Head of caudate nucleus (tissue), 42 donors: ENCODE results near the gene CEACAM1.
A peak's percentile ranks its signal among the peaks of the same experiment; 100 is the strongest.
"Not testable (repeated sequence)": the region's sequence is repeated elsewhere in the genome, so short reads cannot be mapped to it uniquely, and the experiment has no call there.

Experiments used
- DNase-seq, 42 donors: peaks; one replicate each; pipeline versions ENCODE4 v3.0.0 to v3.0.0-alpha.2; 2020 to 2021; ENCODE audit warnings: mixed read lengths in 7 of 42
- intact Hi-C: fragments of 100-400 bp; cut with DNase I; formaldehyde crosslinking; loops from one replicate; pipeline ENCODE4 v1.15.0; 2022

Gene CEACAM1

GRCh38 chr19:42466521-42467182 lies 61.6 kb downstream of the CEACAM1 start:
- peak in 1 of 42 donors; percentile 28 for DNase-seq
- intact Hi-C loops, result no loop called here

DNA sequence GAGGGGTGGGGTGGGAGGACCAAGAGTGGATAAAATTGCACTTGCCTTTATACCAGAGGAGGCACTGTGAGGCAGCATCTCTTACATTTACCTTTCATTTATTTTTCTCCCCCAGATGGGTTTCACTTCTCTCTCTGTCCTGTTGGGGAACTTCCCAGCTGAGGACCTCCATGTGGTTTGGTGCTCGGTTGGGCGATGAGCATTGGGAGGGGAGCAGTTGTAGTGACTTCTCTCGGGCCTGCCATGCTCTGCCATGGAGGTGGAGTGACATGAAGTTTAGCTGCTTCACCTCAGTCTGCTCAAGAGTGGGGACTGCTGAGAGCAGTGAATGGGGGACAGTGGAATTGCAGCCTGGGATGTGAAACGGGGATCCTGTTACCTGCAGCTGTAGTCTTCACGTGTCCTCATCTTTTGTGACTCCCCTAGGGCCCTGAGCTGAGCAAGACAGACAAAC lies 62.4 kb downstream of the CEACAM1 start:
- intact Hi-C loops, result no loop called here
- peak in 3 of 42 donors; percentile 14 to 34 (median 22) for DNase-seq

DNA sequence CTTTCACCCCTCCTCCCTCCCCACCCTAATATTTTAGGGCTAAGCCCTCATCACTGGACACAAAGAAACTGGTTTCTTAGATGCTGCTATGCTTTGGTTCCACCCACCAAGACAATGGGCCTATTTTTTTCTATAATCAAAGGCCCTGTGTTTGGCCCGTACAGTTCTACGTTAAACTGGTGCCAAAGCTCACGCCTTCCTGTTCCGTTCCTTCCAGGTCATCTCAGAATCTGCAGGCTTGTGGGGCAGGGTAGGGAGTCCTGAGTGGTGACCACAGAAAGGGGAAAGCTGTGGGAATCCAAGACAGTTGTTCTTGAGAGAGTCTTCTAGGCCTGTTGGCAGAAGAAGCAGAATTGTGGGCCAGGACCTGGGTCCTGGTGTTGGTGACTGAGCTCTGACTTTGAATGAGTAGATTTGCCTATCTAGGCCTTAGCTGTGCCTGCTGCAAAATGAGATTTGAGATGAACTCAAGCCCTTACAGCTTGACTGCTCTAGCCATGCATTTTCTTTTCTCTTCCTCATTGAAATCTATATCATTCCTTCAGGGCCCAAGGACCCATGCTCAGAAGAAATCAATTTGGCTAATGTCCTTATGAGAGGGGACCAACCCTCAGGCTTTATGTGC lies 66.5 kb downstream of the CEACAM1 start:
- peak in 41 of 42 donors; percentile 13 to 91 (median 72) for DNase-seq
- intact Hi-C loops, result no loop called here

DNA sequence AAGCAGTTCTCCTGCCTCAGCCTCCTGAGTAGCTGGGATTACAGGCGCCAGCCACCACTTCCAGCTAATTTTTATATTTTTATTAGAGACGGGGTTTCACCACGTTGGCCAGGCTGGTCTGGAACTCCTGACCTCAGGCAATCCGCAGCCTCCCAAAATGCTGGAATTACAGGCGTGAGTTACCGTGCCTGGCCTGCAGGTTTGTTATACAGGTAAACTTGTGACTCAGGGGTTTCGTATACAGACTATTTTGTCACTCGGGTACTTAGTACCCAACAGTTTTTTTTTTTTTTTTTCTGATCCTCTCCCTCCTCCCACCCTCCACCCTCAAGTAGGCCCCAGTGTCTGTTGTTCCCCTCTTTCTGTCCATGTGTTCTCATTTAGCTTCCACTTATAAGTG lies 67.0 kb downstream of the CEACAM1 start:
- intact Hi-C loops, result not testable (repeated sequence)
- peak in 2 of 42 donors; percentile 32 to 36 for DNase-seq

DNA sequence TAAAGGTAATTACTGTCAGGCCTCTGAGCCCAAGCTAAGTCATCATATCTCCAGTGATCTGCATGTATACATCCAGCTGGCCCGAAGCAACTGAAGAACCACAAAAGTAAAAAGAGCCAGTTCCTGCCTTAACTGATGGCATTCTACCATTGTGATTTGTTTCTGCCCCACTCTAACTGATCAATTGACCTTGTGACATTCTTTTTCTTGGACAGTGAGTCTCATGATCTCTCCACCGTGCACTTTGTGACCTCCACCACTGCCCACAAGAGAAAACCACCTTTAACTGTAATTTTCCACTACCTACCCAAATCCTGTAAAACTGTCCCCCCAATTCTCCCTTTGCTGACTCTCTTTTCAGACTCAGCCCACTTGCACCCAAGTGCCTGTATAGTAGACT lies 68.4 kb downstream of the CEACAM1 start:
- peak in 1 of 42 donors; percentile 4 for DNase-seq
- intact Hi-C loops, result no loop called here
